GM12878 (cell line): ENCODE measurements around the gene PARN. TPM values are rescaled to one million over a fixed set of nuclear protein-coding genes. Genes with fewer than 3 reads are reported as not detected.

Experiments
- ATAC-seq: fragments of 200-7000 bp; cut with Tn5 transposase; 3 replicates; pipeline ENCODE4 v1.9.1; 2020; ENCODE audit warnings: mild to moderate bottlenecking, moderate library complexity
- BruUV-seq: library from RNA; stranded (reverse); fragments of 400-500 nt; replicated peaks from 2 replicates; lab custom pipeline; 2021; lab: Mats Ljungman, UMichigan
- CTCF ChIA-PET: fragments of 300-600 bp; sonication (Branson Sonifier 250); formaldehyde crosslinking; extraction: SDS; loops from one replicate; lab custom pipeline; 2021; ENCODE audit warnings: inconsistent platforms; lab: Yijun Ruan, JAX
- POLR2A ChIA-PET: fragments of 350-600 bp; formaldehyde crosslinking; extraction: SDS; loops from one replicate; lab custom pipeline; 2021; ENCODE audit warnings: inconsistent platforms; lab: Charles Lee
- RAD21 ChIA-PET: fragments of 300-600 bp; sonication (Branson Sonifier 250); formaldehyde crosslinking; loops from one replicate; lab custom pipeline; 2023; ENCODE audit warnings: antibody characterized with exemption; ENCODE audit not compliant: unreplicated experiment; lab: Charles Lee
- SMC1A ChIA-PET: fragments of 300-600 bp; sonication (Branson Sonifier 250); formaldehyde crosslinking; loops from one replicate; lab custom pipeline; 2023; ENCODE audit not compliant: unreplicated experiment, uncharacterized antibody; lab: Charles Lee
- DNase-seq: peaks from one replicate; pipeline ENCODE4 v3.0.0-alpha.2; 2011; ENCODE audit warnings: low read depth, low spot score
- FAIRE-seq: peaks from 3 replicates; lab custom pipeline; 2011; peaks lifted over from hg19 to GRCh38; lab: Jason Lieb, UNC
- H2AFZ ChIP-seq: 2 replicates; pipeline ENCODE4 v1.6.0; 2011; ENCODE audit warnings: low read depth, low read length, control low read depth; ENCODE audit not compliant: control insufficient read depth
- H3K27ac ChIP-seq: 2 replicates; pipeline ENCODE4 v1.5.1; 2011; ENCODE audit warnings: control low read depth; ENCODE audit not compliant: control insufficient read depth, insufficient read depth
- H3K27me3 ChIP-seq, 2 experiments: replicated peaks in 1 of 2; 2 replicates each; pipeline versions ENCODE4 v1.6.0 to v1.6.1; 2011; ENCODE audit warnings: low read length in 1 of 2; ENCODE audit not compliant: control insufficient read depth in 2 of 2, insufficient read depth in 2 of 2
- H3K36me3 ChIP-seq, 2 experiments: 2 replicates each; pipeline ENCODE4 v1.5.1; 2011; ENCODE audit warnings: low read length in 1 of 2; ENCODE audit not compliant: control insufficient read depth in 2 of 2, insufficient read depth in 2 of 2
- H3K4me1 ChIP-seq: 2 replicates; pipeline ENCODE4 v1.6.1; 2011; ENCODE audit warnings: mild to moderate bottlenecking, low read length, moderate library complexity, mixed read lengths; ENCODE audit not compliant: control insufficient read depth, insufficient read depth
- H3K4me2 ChIP-seq: 2 replicates; pipeline ENCODE4 v1.6.0; 2011; ENCODE audit warnings: control low read depth; ENCODE audit not compliant: control insufficient read depth, insufficient read depth
- H3K4me3 ChIP-seq: fragments of 200-600 bp; sonication (generic); 2 replicates; pipeline ENCODE4 v1.5.1; 2016
- H3K79me2 ChIP-seq: 2 replicates; pipeline ENCODE4 v1.6.0; 2011; ENCODE audit warnings: low read length; ENCODE audit not compliant: control insufficient read depth, insufficient read depth
- H3K9ac ChIP-seq: 2 replicates; pipeline ENCODE4 v1.8.0; 2011; ENCODE audit warnings: low read length, control low read depth, mixed read lengths; ENCODE audit not compliant: control insufficient read depth, insufficient read depth
- H3K9me3 ChIP-seq: replicated peaks from 3 replicates; pipeline ENCODE4 v1.5.1; 2011; ENCODE audit warnings: mild to moderate bottlenecking, low read length; ENCODE audit not compliant: control insufficient read depth, insufficient read depth
- H4K20me1 ChIP-seq: 2 replicates; pipeline ENCODE4 v1.6.0; 2011; ENCODE audit not compliant: control insufficient read depth, insufficient read depth
- EZH2 ChIP-seq: IDR thresholded peaks from 2 replicates; pipeline ENCODE4 v1.6.1; 2012; ENCODE audit warnings: low read depth, mild to moderate bottlenecking, control low read depth, inconsistent platforms, low read length, borderline replicate concordance; ENCODE audit not compliant: control insufficient read depth
- MLLT1 ChIP-seq: fragments of 450-650 bp; IDR thresholded peaks from 2 replicates; pipeline ENCODE4 v1.6.1; 2016; ENCODE audit warnings: mild to moderate bottlenecking
- NFYB ChIP-seq: IDR thresholded peaks from 2 replicates; pipeline ENCODE4 v1.6.1; 2011; ENCODE audit warnings: low read depth, mild to moderate bottlenecking, low read length, improper control_type of control experiment, moderate library complexity; ENCODE audit not compliant: insufficient read depth
- STAT1 ChIP-seq: fragments of 450-650 bp; conservative IDR thresholded peaks from 2 replicates; pipeline ENCODE4 v1.6.1; 2014; ENCODE audit warnings: antibody characterized with exemption, mild to moderate bottlenecking
- SUPT20H ChIP-seq: IDR thresholded peaks from 2 replicates; pipeline ENCODE4 v1.6.1; 2011; ENCODE audit warnings: low read depth, mild to moderate bottlenecking, low read length, moderate library complexity, borderline replicate concordance; ENCODE audit not compliant: control insufficient read depth
- ZBTB11 ChIP-seq: fragments of 450-650 bp; formaldehyde crosslinking; IDR thresholded peaks from 2 replicates; pipeline ENCODE4 v1.5.0; 2022; ENCODE audit warnings: mild to moderate bottlenecking, missing genetic modification characterization
- WGBS: methylation state at CpG from one replicate; pipeline ENCODE4 v1.1.6; 2016; ENCODE audit warnings: low lambda C conversion rate; ENCODE audit not compliant: insufficient replicate concordance, insufficient coverage; ENCODE audit errors: missing lambda C conversion rate; 5-methylcytosine and 5-hydroxymethylcytosine counted together
- in situ Hi-C: fragments of 300-500 bp; cut with MboI; formaldehyde crosslinking; loops from 9 replicates; pipeline ENCODE4 v1.14.3; 2018; ENCODE audit warnings: mixed read lengths
- intact Hi-C: fragments of 100-400 bp; cut with micrococcal nuclease; formaldehyde crosslinking; loops from one replicate; pipeline ENCODE4 v1.14.2; 2022; ENCODE audit not compliant: unreplicated experiment
- polyA plus RNA-seq, 11 experiments: library from polyadenylated mRNA; depleted of rRNA in 4 of 11; unstranded in 6 of 11; stranded (reverse) in 5 of 11; fragments of >200 nt; fragmentation: Nextera tagmentation in 4 of 11; fragmentation: Illumina TruSeq in 1 of 11; extraction: Ambion mirVana in 4 of 11; extraction: Trizol in 1 of 11; gene quantifications; 1 replicate in 1 of 11; 2 replicates in 10 of 11; pipeline versions ENCODE4 v1.2.1 to v1.2.3, GENCODE V29; 2011 to 2016; ENCODE audit warnings: inconsistent platforms in 2 of 11, missing spikeins in 2 of 11, low read depth in 1 of 11
- total RNA-seq, 4 experiments: library from RNA; depleted of rRNA in 3 of 4; stranded (reverse); fragments of >200 nt in 3 of 4; fragmentation: Illumina TruSeq in 1 of 4; extraction: Trizol in 1 of 4; gene quantifications; 2 replicates each; pipeline versions ENCODE4 v1.2.1 to v1.2.3, GENCODE V29; 2013 to 2021
- TF ChIP-seq, protein P1 (sequence below): fragments of 450-650 bp; IDR thresholded peaks from 2 replicates; pipeline ENCODE4 v1.6.1; 2014; ENCODE audit warnings: mild to moderate bottlenecking
- TF ChIP-seq, protein P2 (sequence below): fragments of 150-350 bp; IDR thresholded peaks from 2 replicates; pipeline ENCODE4 v1.6.1; 2016; ENCODE audit warnings: low read depth, low read length

PARN gene
- total and polyA plus RNA-seq, 10 of the 15 experiments (the other 5 are each of a cell fraction or from before 2014, with no cell fraction given), result 15.6 to 77.3 (median 47.7) TPM

GRCh38 chr16:14565688-14566025 lies 64.4 kb downstream of the PARN start (continued):
- TF ChIP-seq MLLT1 (no peak), SUPT20H (no peak), NFYB (no peak)
- TF ChIP-seq, protein P1, sequence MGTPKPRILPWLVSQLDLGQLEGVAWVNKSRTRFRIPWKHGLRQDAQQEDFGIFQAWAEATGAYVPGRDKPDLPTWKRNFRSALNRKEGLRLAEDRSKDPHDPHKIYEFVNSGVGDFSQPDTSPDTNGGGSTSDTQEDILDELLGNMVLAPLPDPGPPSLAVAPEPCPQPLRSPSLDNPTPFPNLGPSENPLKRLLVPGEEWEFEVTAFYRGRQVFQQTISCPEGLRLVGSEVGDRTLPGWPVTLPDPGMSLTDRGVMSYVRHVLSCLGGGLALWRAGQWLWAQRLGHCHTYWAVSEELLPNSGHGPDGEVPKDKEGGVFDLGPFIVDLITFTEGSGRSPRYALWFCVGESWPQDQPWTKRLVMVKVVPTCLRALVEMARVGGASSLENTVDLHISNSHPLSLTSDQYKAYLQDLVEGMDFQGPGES, result no peak

GRCh38 chr16:14564861-14565687 lies 65.0 kb downstream of the PARN start:
- ChIA-PET RAD21 (no interaction called here), CTCF (interaction anchor here (1.0 kb wide), 1 partner anchor 27 kb away, joined by 3 read pairs; no protein-coding TSS in a partner anchor), SMC1A (interaction anchor here (1.1 to 2.3 kb wide), 2 partner anchors 8 to 35 kb away, joined by 3 to 8 read pairs; no protein-coding TSS in a partner anchor), POLR2A (no interaction called here)
- Histone ChIP-seq H3K9me3 (no peaks in the 10 kb centered on the region), H4K20me1 (no peaks in the 10 kb centered on the region), H3K4me1 (no peaks in the 10 kb centered on the region), H3K36me3 (peaks cover 1 to 5% of the 10 kb centered on the region in 2 experiments; a peak in 3 of 4 replicates), H2AFZ (no peak overlapping the region), H3K27me3 (no peaks in the 10 kb centered on the region), H3K27ac (no peak overlapping the region), H3K79me2 (no peaks in the 10 kb centered on the region), H3K4me2 (no peak overlapping the region), H3K4me3 (no peak overlapping the region), H3K9ac (no peak overlapping the region)
- no peak for FAIRE-seq
- in situ Hi-C loops, result no loop called here
- 78% methylated on average over 5 of the region's 5 CpGs for WGBS
- ATAC-seq, result no peak
- no peak for DNase-seq
- intact Hi-C loops, result no loop called here
- BruUV-seq, result no TSS peak
- no peak for TF ChIP-seq STAT1
- TF ChIP-seq ZBTB11 (CRISPR knock-in tag), result no peak
- TF ChIP-seq, protein P2, sequence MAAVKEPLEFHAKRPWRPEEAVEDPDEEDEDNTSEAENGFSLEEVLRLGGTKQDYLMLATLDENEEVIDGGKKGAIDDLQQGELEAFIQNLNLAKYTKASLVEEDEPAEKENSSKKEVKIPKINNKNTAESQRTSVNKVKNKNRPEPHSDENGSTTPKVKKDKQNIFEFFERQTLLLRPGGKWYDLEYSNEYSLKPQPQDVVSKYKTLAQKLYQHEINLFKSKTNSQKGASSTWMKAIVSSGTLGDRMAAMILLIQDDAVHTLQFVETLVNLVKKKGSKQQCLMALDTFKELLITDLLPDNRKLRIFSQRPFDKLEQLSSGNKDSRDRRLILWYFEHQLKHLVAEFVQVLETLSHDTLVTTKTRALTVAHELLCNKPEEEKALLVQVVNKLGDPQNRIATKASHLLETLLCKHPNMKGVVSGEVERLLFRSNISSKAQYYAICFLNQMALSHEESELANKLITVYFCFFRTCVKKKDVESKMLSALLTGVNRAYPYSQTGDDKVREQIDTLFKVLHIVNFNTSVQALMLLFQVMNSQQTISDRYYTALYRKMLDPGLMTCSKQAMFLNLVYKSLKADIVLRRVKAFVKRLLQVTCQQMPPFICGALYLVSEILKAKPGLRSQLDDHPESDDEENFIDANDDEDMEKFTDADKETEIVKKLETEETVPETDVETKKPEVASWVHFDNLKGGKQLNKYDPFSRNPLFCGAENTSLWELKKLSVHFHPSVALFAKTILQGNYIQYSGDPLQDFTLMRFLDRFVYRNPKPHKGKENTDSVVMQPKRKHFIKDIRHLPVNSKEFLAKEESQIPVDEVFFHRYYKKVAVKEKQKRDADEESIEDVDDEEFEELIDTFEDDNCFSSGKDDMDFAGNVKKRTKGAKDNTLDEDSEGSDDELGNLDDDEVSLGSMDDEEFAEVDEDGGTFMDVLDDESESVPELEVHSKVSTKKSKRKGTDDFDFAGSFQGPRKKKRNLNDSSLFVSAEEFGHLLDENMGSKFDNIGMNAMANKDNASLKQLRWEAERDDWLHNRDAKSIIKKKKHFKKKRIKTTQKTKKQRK, result no peak
- TF ChIP-seq EZH2, result no peak
